HEK293T (cell line): Measurements from ENCODE around the gene MELK.

Experiments
- NFRKB ChIP-seq: fragments of 450-650 bp; IDR thresholded peaks from 2 replicates; pipeline ENCODE4 v1.6.1; 2016; ENCODE audit warnings: mild to moderate bottlenecking, moderate library complexity
- ZNF384 ChIP-seq: fragments of 450-650 bp; IDR thresholded peaks from 2 replicates; pipeline ENCODE4 v1.6.1; 2016

DNA sequence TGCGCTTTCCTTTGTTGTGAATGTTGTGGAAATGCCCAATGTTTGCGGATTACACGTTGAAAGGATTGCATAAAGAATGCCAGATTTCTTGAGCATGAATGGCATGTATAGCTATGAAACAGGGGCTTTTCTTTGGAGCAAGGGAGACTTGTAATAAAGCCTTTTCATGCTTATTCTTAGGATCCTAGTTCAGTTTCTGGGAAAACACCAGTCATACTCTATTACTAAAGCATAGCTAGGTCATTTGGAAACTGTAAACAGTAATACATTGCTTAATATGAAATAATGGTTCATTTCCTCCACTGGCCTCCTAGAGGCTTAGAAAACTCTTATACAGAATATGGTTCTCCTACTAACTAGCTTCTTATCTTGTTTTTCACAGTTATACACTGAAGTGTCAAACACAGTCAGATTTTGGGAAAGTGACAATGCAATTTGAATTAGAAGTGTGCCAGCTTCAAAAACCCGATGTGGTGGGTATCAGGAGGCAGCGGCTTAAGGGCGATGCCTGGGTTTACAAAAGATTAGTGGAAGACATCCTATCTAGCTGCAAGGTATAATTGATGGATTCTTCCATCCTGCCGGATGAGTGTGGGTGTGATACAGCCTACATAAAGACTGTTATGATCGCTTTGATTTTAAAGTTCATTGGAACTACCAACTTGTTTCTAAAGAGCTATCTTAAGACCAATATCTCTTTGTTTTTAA lies 104.2 kb downstream of the MELK start:
- no peak for TF ChIP-seq ZNF384
- TF ChIP-seq NFRKB, result no peak
